Panc1 (cell line): Measurements from ENCODE around the gene TMC3.

ENCODE experiments used
- CTCF ChIP-seq: fragments of 450-650 bp; IDR thresholded peaks from 2 replicates; pipeline ENCODE4 v1.5.1; 2017; ENCODE audit warnings: mild to moderate bottlenecking
- POLR2AphosphoS5 ChIP-seq: IDR thresholded peaks from 2 replicates; pipeline ENCODE4 v1.6.1; 2012; ENCODE audit warnings: mild to moderate bottlenecking, low read depth, low read length, moderate library complexity

DNA sequence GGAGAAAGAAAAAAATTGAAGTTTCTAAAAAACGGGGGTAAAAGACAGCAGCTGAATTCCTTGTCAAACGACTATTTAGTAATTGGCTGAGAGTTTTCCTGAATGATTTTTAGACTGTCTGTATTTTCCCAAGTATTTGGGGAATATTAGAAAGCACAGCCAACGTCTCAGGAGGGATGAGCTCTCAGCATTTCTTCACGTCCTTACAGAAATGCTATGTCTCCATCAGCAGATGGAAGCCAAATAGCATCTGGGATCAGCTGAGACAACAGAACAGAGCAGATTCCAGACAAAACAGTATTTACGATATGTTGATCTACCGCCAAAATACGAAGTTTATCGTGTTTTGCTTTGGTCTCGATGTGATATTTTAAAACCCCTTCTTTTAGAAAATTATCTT, 5.3 kb upstream of the TMC3 start:
- TF ChIP-seq CTCF: no peak
- no peak for TF ChIP-seq POLR2AphosphoS5
